ENCODE results near the gene DENND5B. TPM values are rescaled to one million over a fixed set of nuclear protein-coding genes. Genes with fewer than 3 reads are reported as not detected.

The DENND5B gene
- total RNA-seq, 2 donors from 2014 or later, result 31.2 to 37.3 TPM

DNA sequence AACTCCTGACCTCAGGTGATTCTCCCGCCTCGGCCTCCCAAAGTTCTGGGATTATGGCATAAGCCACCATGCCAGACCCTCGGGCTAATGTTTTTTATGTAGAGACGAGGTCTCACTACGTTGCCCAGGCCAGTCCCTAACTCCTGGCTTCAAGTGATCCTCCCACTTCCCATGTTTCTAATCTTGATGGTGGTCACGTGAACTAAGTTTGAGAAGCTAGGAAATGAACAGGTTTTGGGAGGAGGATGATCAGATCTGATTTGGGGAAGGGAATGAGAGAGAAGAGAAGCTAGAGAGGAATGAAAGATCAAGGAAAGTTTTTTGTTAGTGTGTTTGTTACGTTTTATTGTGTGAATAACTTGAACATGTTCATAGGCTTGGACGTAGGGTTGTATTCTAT, 247.8 kb downstream of the DENND5B start:
- H3K36me3 ChIP-seq, result no peaks in the 10 kb centered on the region
- H3K4me3 ChIP-seq, result no peak overlapping the region
- H3K9me3 ChIP-seq, result no peaks in the 10 kb centered on the region
- no peak overlapping the region for H3K27ac ChIP-seq
- H3K4me1 ChIP-seq, result no peaks in the 10 kb centered on the region
- no peak for TF ChIP-seq CTCF (IDR thresholded peaks at IDR 0.05)
- no peak for DNase-seq (ENCODE audit: low spot score)
- H3K27me3 ChIP-seq, result no peaks in the 10 kb centered on the region

DNA sequence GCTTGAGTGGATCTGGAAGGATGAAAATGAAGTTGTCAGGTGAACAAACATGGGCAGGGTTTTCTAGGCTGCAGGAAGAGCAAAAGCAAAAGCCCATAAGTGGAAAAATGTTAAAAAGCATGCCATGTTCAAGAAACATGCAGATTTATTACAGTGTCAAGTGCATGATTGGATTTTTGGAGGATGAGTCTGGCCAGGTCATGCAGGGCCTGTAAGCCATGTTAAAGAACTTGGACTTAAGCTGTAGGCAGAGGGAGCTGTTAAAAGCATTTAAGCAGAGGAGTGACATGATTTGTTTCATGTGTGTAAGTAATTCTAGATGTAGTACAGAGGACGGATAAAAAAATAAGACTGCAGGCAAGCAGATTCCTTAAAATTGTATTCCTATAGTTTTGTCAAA, 248.7 kb downstream of the DENND5B start:
- TF ChIP-seq CTCF (IDR thresholded peaks at IDR 0.05), result no peak
- no peak for DNase-seq (ENCODE audit: low spot score)
- H3K4me3 ChIP-seq, result no peak overlapping the region
- no peak overlapping the region for H3K27ac ChIP-seq
- H3K9me3 ChIP-seq, result no peaks in the 10 kb centered on the region
- H3K27me3 ChIP-seq, result no peaks in the 10 kb centered on the region
- H3K4me1 ChIP-seq, result no peaks in the 10 kb centered on the region
- H3K36me3 ChIP-seq, result no peaks in the 10 kb centered on the region

DNA sequence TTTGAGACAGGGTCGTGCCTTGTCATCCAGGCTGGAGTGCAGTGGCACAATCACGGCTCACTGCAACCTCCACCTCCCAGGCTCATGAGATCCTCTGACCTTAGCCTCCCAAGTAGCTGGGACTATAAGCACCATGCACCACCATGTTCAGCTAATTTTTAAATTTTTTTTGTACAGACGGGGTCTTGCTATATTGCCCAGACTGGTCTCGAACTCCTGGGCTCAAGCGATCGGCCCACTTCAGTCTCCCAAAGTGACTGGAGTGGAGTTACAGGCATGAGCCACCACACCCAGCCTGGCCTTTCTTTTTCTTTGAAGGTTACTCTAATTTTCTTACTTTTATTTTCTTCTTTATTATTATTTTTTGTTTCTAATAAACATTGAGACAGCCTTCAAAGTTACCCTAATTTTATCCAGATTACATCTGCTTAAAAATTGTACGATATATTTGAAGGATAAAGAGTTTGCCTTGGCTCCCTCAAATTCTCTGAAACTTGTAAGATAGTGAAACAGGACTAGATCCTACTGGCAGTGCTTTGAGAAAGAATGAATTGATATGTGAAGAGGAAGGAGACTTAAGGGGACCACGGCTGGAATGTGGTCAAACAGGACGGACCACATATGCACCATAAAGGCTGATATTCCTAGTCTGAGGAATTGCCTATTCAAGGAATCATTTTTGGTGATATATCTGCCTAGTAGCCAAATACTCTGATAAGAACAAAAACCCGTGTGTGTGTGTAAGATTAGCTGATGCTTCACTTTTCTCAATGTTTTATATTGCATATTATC, 250.9 kb downstream of the DENND5B start:
- Histone ChIP-seq H3K9me3 (no peaks in the 10 kb centered on the region), H3K27me3 (no peaks in the 10 kb centered on the region), H3K4me3 (no peak overlapping the region), H3K36me3 (no peaks in the 10 kb centered on the region), H3K27ac (no peak overlapping the region), H3K4me1 (no peaks in the 10 kb centered on the region)
- no peak for TF ChIP-seq CTCF (IDR thresholded peaks at IDR 0.05)
- DNase-seq (ENCODE audit: low spot score), result no peak

- no peak for TF ChIP-seq CTCF (IDR thresholded peaks at IDR 0.05)
- no peak overlapping the region for H3K27ac ChIP-seq
- H3K27me3 ChIP-seq, result no peaks in the 10 kb centered on the region
- no peaks in the 10 kb centered on the region for H3K36me3 ChIP-seq
- H3K4me3 ChIP-seq, result no peak overlapping the region
- no peaks in the 10 kb centered on the region for H3K9me3 ChIP-seq
- H3K4me1 ChIP-seq, result no peaks in the 10 kb centered on the region
- no peak for DNase-seq (ENCODE audit: low spot score)
These were observed 253.0 kb downstream of the DENND5B start for GRCh38 chr12:31337952-31338351.

Other genes starting within 250 kb of the DENND5B start
- 1 to 10 TPM; 2.2 to 4.2 TPM for gene ETFBKMT, start 68.6 kb upstream of the DENND5B start, total RNA-seq
- gene AMN1, start 137.9 kb upstream of the DENND5B start, total RNA-seq, result 10 to 100 TPM; 10.4 to 17.8 TPM